ENCODE data around the gene ZSWIM9.

ZSWIM9 gene

GRCh38 chr19:48169939-48170803 lies at the start of gene ZSWIM9, which contains the start of gene LIG1:
TSS of gene ZSWIM9 (plus strand) at chr19:48170680. CDS start at chr19:48171803, 1,123 bp downstream.
TSS of gene LIG1 (minus strand) at chr19:48170344. CDS start at chr19:48165566, 4,778 bp downstream.
- in situ Hi-C loops (cut with MboI; ENCODE audit: low sequenced_read_pairs): no loop called here

- in situ Hi-C loops (cut with MboI; ENCODE audit: low sequenced_read_pairs): no loop called here
Observed at GRCh38 chr19:48121066-48121465, 49.4 kb upstream of the ZSWIM9 start.

GRCh38 chr19:48121909-48122371 lies 48.5 kb upstream of the ZSWIM9 start:
- in situ Hi-C loops (cut with MboI; ENCODE audit: low sequenced_read_pairs): no loop called here

GRCh38 chr19:48122421-48122820 lies 48.1 kb upstream of the ZSWIM9 start:
- in situ Hi-C loops (cut with MboI; ENCODE audit: low sequenced_read_pairs): no loop called here

- in situ Hi-C loops (cut with MboI; ENCODE audit: low sequenced_read_pairs): no loop called here
Observed at GRCh38 chr19:48123907-48124651, 46.4 kb upstream of the ZSWIM9 start.

GRCh38 chr19:48127561-48127960 lies 42.9 kb upstream of the ZSWIM9 start:
- in situ Hi-C loops (cut with MboI; ENCODE audit: low sequenced_read_pairs): no loop called here

- in situ Hi-C loops (cut with MboI; ENCODE audit: low sequenced_read_pairs): no loop called here
Observed at GRCh38 chr19:48133094-48133493, 37.4 kb upstream of the ZSWIM9 start.

- in situ Hi-C loops (cut with MboI; ENCODE audit: low sequenced_read_pairs): no loop called here
Observed at GRCh38 chr19:48135411-48135810, 35.1 kb upstream of the ZSWIM9 start.

- in situ Hi-C loops (cut with MboI; ENCODE audit: low sequenced_read_pairs): no loop called here
Observed at GRCh38 chr19:48136547-48136946, 33.9 kb upstream of the ZSWIM9 start.

GRCh38 chr19:48137411-48137810 lies 33.1 kb upstream of the ZSWIM9 start:
- in situ Hi-C loops (cut with MboI; ENCODE audit: low sequenced_read_pairs): no loop called here

- in situ Hi-C loops (cut with MboI; ENCODE audit: low sequenced_read_pairs): no loop called here
Observed at GRCh38 chr19:48139053-48139452, 31.4 kb upstream of the ZSWIM9 start.

GRCh38 chr19:48147597-48148175 lies 22.8 kb upstream of the ZSWIM9 start:
- in situ Hi-C loops (cut with MboI; ENCODE audit: low sequenced_read_pairs): no loop called here

- in situ Hi-C loops (cut with MboI; ENCODE audit: low sequenced_read_pairs): no loop called here
Observed at GRCh38 chr19:48148576-48148975, 21.9 kb upstream of the ZSWIM9 start.

- in situ Hi-C loops (cut with MboI; ENCODE audit: low sequenced_read_pairs): no loop called here
Observed at GRCh38 chr19:48149430-48149829, 21.1 kb upstream of the ZSWIM9 start.

GRCh38 chr19:48152551-48152950 lies 17.9 kb upstream of the ZSWIM9 start:
- in situ Hi-C loops (cut with MboI; ENCODE audit: low sequenced_read_pairs): no loop called here

GRCh38 chr19:48154003-48154402 lies 16.5 kb upstream of the ZSWIM9 start:
- in situ Hi-C loops (cut with MboI; ENCODE audit: low sequenced_read_pairs): no loop called here

- in situ Hi-C loops (cut with MboI; ENCODE audit: low sequenced_read_pairs): no loop called here
Observed at GRCh38 chr19:48158210-48158790, 12.2 kb upstream of the ZSWIM9 start.

GRCh38 chr19:48168689-48169088 lies 1.8 kb upstream of the ZSWIM9 start:
- in situ Hi-C loops (cut with MboI; ENCODE audit: low sequenced_read_pairs): no loop called here

GRCh38 chr19:48169578-48169938 lies 922 bp upstream of the ZSWIM9 start:
- in situ Hi-C loops (cut with MboI; ENCODE audit: low sequenced_read_pairs): no loop called here

- in situ Hi-C loops (cut with MboI; ENCODE audit: low sequenced_read_pairs): no loop called here
Observed at GRCh38 chr19:48170817-48171347, 402 bp downstream of the ZSWIM9 start.

- in situ Hi-C loops (cut with MboI; ENCODE audit: low sequenced_read_pairs): no loop called here
Observed at GRCh38 chr19:48171710-48172109, 1.2 kb downstream of the ZSWIM9 start.
